SU-DHL-6 (cell line): ENCODE data around the gene CDKN1B.

Experiments
- H2AFZ ChIP-seq: fragments of 200-600 bp; sonication (generic); 2 replicates; pipeline ENCODE4 v1.6.1; 2014; ENCODE audit warnings: low read depth, mild to moderate bottlenecking, moderate library complexity, mixed read lengths, antibody characterized with exemption, low read length; ENCODE audit not compliant: severe bottlenecking
- H3F3A ChIP-seq: fragments of 200-600 bp; shearing (Covaris generic); 2 replicates; pipeline ENCODE4 v1.6.0; 2016; ENCODE audit warnings: antibody characterized with exemption, mild to moderate bottlenecking; ENCODE audit not compliant: insufficient read depth
- H3K27ac ChIP-seq: fragments of 200-600 bp; sonication (generic); 2 replicates; pipeline ENCODE4 v1.5.1; 2016; ENCODE audit warnings: low read depth, mild to moderate bottlenecking, low read length, moderate library complexity, mixed read lengths
- H3K27me3 ChIP-seq: fragments of 200-600 bp; sonication (generic), shearing (Covaris generic); 2 replicates; pipeline ENCODE4 v1.6.0; 2014; ENCODE audit warnings: mild to moderate bottlenecking, low read length
- H3K36me3 ChIP-seq: fragments of 200-600 bp; sonication (generic); 2 replicates; pipeline ENCODE4 v1.6.1; 2014; ENCODE audit warnings: mild to moderate bottlenecking, low read length, mixed read lengths
- H3K4me2 ChIP-seq: fragments of 300-600, 200-600 bp; shearing (Covaris generic), sonication (generic); 2 replicates; pipeline ENCODE4 v1.6.0; 2014; ENCODE audit warnings: low read length, low read depth, mild to moderate bottlenecking; ENCODE audit not compliant: poor library complexity, severe bottlenecking
- H3K4me3 ChIP-seq: fragments of 200-600 bp; sonication (generic); 2 replicates; pipeline ENCODE4 v1.5.1; 2014; ENCODE audit warnings: antibody characterized with exemption, low read length, mild to moderate bottlenecking, mixed read lengths; ENCODE audit not compliant: insufficient read depth, poor library complexity, severe bottlenecking
- H3K79me2 ChIP-seq: fragments of 200-600 bp; sonication (generic); 2 replicates; pipeline ENCODE4 v1.6.1; 2014; ENCODE audit warnings: mild to moderate bottlenecking, low read length, moderate library complexity; ENCODE audit not compliant: insufficient read depth
- H3K9ac ChIP-seq: fragments of 200-600 bp; sonication (generic); 2 replicates; pipeline ENCODE4 v1.7.0; 2014; ENCODE audit warnings: mild to moderate bottlenecking, low read length
- H3K9me2 ChIP-seq: fragments of 200-600 bp; sonication (generic); replicated peaks from 2 replicates; pipeline ENCODE4 v1.6.1; 2014; ENCODE audit warnings: low read length; ENCODE audit not compliant: insufficient read depth
- H3K9me3 ChIP-seq: fragments of 200-600 bp; sonication (generic); 2 replicates; pipeline ENCODE4 v1.6.1; 2014; ENCODE audit warnings: low read length, mixed read lengths; ENCODE audit not compliant: insufficient read depth
- H4K20me1 ChIP-seq: fragments of 200-600 bp; sonication (generic); 2 replicates; pipeline ENCODE4 v1.6.1; 2014; ENCODE audit warnings: low read depth, mild to moderate bottlenecking, antibody characterized with exemption, low read length, moderate library complexity, mixed read lengths
- EZH2phosphoT487 ChIP-seq: fragments of 200-600 bp; sonication (generic), shearing (Covaris generic); conservative IDR thresholded peaks from 2 replicates; pipeline ENCODE4 v1.6.1; 2018; ENCODE audit warnings: mild to moderate bottlenecking, antibody characterized with exemption, low read length, moderate library complexity, mixed read lengths
- TF ChIP-seq, protein P1 (sequence below): fragments of 200-600 bp; sonication (generic); IDR thresholded peaks from one replicate; pipeline ENCODE4 v1.5.1; 2017; ENCODE audit warnings: antibody characterized with exemption, mild to moderate bottlenecking, low read length, moderate library complexity; ENCODE audit not compliant: insufficient read depth, poor library complexity, severe bottlenecking

CDKN1B gene

DNA sequence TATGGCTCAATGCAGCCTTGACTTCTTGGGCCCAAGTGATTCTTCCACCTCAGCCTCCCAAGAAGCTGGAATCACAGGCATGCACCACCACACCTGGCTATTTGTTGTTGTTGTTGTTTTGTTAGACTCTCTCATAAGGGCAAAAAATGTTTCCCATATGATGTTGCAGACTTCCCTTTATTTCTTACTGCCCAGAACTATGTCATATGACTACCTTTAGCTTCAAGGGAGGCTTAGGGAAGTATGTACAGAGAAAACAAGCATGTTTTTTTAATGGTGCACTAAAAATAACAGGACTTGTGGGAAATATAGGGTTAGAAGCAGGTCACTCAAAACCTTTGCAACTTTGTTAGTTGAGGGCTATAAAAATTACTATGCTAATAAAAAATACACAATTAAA is 16.9 kb upstream of the CDKN1B start:
- Histone ChIP-seq H3K9me3 (no peaks in the 10 kb centered on the region), H3K27me3 (no peaks in the 10 kb centered on the region), H3K9me2 (no peaks in the 10 kb centered on the region), H3K4me3 (no peak overlapping the region), H4K20me1 (no peaks in the 10 kb centered on the region), H3K27ac (no peak overlapping the region), H2AFZ (no peak overlapping the region), H3K36me3 (no peaks in the 10 kb centered on the region), H3F3A (peaks cover 22% of the 10 kb centered on the region), H3K79me2 (no peaks in the 10 kb centered on the region), H3K4me2 (no peak overlapping the region), H3K9ac (no peak overlapping the region)
- TF ChIP-seq, protein P1, sequence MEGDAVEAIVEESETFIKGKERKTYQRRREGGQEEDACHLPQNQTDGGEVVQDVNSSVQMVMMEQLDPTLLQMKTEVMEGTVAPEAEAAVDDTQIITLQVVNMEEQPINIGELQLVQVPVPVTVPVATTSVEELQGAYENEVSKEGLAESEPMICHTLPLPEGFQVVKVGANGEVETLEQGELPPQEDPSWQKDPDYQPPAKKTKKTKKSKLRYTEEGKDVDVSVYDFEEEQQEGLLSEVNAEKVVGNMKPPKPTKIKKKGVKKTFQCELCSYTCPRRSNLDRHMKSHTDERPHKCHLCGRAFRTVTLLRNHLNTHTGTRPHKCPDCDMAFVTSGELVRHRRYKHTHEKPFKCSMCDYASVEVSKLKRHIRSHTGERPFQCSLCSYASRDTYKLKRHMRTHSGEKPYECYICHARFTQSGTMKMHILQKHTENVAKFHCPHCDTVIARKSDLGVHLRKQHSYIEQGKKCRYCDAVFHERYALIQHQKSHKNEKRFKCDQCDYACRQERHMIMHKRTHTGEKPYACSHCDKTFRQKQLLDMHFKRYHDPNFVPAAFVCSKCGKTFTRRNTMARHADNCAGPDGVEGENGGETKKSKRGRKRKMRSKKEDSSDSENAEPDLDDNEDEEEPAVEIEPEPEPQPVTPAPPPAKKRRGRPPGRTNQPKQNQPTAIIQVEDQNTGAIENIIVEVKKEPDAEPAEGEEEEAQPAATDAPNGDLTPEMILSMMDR, result no peak
- TF ChIP-seq EZH2phosphoT487, result no peak

DNA sequence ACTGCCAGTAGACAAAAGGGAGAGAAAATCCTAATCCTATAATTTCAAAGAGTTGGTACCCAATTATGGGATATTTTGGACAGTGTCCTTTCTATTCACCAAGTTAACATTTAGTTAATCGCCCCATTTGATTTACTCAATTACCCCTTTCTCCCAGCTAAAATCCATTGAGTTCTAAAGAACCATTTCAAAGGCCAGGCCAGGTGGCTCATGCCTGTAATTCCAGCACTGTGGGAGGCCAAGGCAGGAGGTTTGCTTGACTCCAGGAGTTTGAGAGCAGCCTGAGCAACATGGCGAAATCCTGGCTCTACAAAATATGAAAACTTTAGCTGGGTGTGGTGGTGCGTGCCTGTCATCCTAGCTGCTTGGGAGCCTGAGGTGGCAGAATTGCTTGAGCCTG is 15.7 kb upstream of the CDKN1B start:
- no peak overlapping the region for H2AFZ ChIP-seq
- no peaks in the 10 kb centered on the region for H3K36me3 ChIP-seq
- H3K9ac ChIP-seq, result no peak overlapping the region
- no peaks in the 10 kb centered on the region for H3K9me3 ChIP-seq
- no peaks in the 10 kb centered on the region for H3K9me2 ChIP-seq
- peaks cover 18% of the 10 kb centered on the region for H3F3A ChIP-seq
- no peak for TF ChIP-seq EZH2phosphoT487
- TF ChIP-seq, protein P1, result no peak
- no peak overlapping the region for H3K4me3 ChIP-seq
- no peak overlapping the region for H3K27ac ChIP-seq
- H3K79me2 ChIP-seq, result no peaks in the 10 kb centered on the region
- no peaks in the 10 kb centered on the region for H3K27me3 ChIP-seq
- no peaks in the 10 kb centered on the region for H4K20me1 ChIP-seq
- no peak overlapping the region for H3K4me2 ChIP-seq

DNA sequence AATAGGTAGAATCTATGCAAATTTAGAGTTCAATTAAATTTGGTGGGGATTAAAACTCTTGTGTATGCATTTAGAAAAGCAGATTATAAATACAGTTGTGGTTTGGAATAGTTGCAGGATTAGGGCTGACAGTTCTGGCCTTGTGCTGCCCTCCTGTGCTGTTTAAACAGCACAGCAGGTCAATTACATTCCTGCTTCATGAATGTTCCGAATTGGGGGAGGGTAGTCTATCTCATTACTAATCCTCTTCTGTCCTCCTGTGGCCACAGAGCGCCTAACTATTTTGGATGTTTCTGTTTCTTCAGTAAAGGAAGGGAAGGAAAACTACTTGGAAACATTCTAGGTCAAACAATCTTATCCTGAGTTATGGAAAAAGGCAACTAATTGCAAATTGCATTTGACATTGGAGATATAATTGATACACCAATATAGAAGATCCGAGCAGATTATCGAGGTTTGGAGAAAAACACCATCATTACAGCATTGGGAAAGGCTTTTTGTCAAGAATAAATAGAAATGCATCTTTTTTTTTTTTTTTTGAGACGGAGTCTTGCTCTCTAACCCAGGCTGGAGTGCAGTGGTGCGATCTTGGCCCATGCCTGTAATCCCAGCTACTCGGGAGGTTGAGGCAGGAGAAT is 12.5 kb upstream of the CDKN1B start:
- TF ChIP-seq EZH2phosphoT487, result no peak
- TF ChIP-seq, protein P1, result peak; percentile 25
- no peaks in the 10 kb centered on the region for H3K79me2 ChIP-seq
- no peaks in the 10 kb centered on the region for H3K27me3 ChIP-seq
- no peak overlapping the region for H3K9ac ChIP-seq
- H3F3A ChIP-seq, result no peaks in the 10 kb centered on the region
- no peak overlapping the region for H3K27ac ChIP-seq
- H4K20me1 ChIP-seq, result no peaks in the 10 kb centered on the region
- H3K9me3 ChIP-seq, result no peaks in the 10 kb centered on the region
- H3K9me2 ChIP-seq, result no peaks in the 10 kb centered on the region
- no peaks in the 10 kb centered on the region for H3K36me3 ChIP-seq
- no peak overlapping the region for H2AFZ ChIP-seq
- H3K4me2 ChIP-seq, result no peak overlapping the region
- no peak overlapping the region for H3K4me3 ChIP-seq
